Thyroid gland (tissue), 4 donors: Measurements from ENCODE around the gene CDH16.

Source experiments
- POLR2A ChIP-seq, 2 donors: fragments of 450-650 bp; IDR thresholded peaks; one replicate each; pipeline ENCODE4 v1.6.1; 2017; ENCODE audit warnings: antibody characterized with exemption in 2 of 2, mild to moderate bottlenecking in 2 of 2, moderate library complexity in 1 of 2
- TF ChIP-seq, protein P1 (sequence below), 6 experiments: fragments of 200-600 bp in 3 of 6; fragments of 450-650 bp in 3 of 6; sonication (generic) in 3 of 6; IDR thresholded peaks; one replicate each; pipeline ENCODE4 v1.5.1; 2016 to 2019; ENCODE audit warnings: antibody characterized with exemption in 6 of 6, mild to moderate bottlenecking in 2 of 6, inconsistent platforms in 1 of 6, moderate library complexity in 1 of 6

DNA sequence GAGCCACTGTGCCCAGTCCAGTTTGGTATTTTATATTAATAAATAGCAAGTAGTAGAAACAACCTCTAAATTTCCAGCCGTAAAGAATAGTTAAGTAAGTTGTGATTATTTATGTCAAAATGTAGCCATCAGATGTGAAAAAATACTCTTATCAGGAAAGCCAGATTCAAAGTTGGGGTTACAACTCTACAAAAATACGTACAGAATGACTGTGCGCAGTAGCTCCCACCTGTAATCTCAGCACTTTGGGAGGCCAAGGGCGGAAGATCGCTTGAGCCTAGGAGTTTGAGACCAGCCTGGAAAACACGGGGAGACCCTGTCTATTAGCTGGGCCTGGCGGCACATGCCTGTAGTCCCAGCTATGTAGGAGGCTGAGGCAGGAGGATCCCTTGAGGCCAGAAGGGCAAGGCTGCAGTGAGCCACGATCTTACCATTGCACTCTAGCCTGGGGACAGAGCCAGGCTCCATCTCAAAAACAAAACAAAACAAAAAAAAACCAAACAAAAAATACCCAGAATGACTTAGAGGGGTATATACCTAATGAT is 36.6 kb downstream of the CDH16 start:
- TF ChIP-seq POLR2A (IDR thresholded peaks at IDR 0.05) = no peak
- TF ChIP-seq, protein P1, sequence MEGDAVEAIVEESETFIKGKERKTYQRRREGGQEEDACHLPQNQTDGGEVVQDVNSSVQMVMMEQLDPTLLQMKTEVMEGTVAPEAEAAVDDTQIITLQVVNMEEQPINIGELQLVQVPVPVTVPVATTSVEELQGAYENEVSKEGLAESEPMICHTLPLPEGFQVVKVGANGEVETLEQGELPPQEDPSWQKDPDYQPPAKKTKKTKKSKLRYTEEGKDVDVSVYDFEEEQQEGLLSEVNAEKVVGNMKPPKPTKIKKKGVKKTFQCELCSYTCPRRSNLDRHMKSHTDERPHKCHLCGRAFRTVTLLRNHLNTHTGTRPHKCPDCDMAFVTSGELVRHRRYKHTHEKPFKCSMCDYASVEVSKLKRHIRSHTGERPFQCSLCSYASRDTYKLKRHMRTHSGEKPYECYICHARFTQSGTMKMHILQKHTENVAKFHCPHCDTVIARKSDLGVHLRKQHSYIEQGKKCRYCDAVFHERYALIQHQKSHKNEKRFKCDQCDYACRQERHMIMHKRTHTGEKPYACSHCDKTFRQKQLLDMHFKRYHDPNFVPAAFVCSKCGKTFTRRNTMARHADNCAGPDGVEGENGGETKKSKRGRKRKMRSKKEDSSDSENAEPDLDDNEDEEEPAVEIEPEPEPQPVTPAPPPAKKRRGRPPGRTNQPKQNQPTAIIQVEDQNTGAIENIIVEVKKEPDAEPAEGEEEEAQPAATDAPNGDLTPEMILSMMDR (IDR thresholded peaks at IDR 0.05) = no peak
